ENCODE results near the gene APOBEC4. TPM values are rescaled to one million over a fixed set of nuclear protein-coding genes. Genes with fewer than 3 reads are reported as not detected.

APOBEC4 gene
- total and polyA plus RNA-seq, 9 of the 15 experiments (the other 6 are each of a cell fraction or from before 2014, with no cell fraction given) = not detected

- Histone ChIP-seq H3K9ac (ENCODE audit: insufficient read depth in 1 of 2, low read depth in 2 of 2, low read length in 2 of 2) (peak overlapping the region in 1 of 2 experiments; percentile 64; a peak in 1 of 4 replicates), H3K4me2 (ENCODE audit: insufficient read depth, low read length) (peak overlapping the region; percentile 90), H3K27me3 (ENCODE audit: control insufficient read depth in 2 of 2, insufficient read depth in 2 of 2, low read length in 2 of 2) (peaks cover 3 to 11% of the 10 kb centered on the region in 2 experiments; a peak in 2 of 5 replicates), H3K9me3 (replicated peaks; ENCODE audit: control insufficient read depth, insufficient read depth, low read depth, low read length) (no peaks in the 10 kb centered on the region), H3K4me3 (peak overlapping the region; percentile 77), H3K27ac (ENCODE audit: extremely low read depth, low read depth, low read length) (no peak overlapping the region), H2AFZ (ENCODE audit: low read depth, low read length) (peak overlapping the region; percentile 90), H3K9me1 (ENCODE audit: control insufficient read depth, insufficient read depth, low read length) (no peaks in the 10 kb centered on the region), H3K4me1 (replicated peaks in 1 of 2; ENCODE audit: control insufficient read depth in 2 of 2, insufficient read depth in 2 of 2, low read length in 2 of 2) (peaks cover 0 to 15% of the 10 kb centered on the region in 2 experiments; a peak in 4 of 5 replicates), H3K36me3 (ENCODE audit: control insufficient read depth, insufficient read depth, low read length) (peaks cover 9% of the 10 kb centered on the region; the same call in 1 of the 3 replicates), H3K79me2 (ENCODE audit: control insufficient read depth, insufficient read depth, low read length) (peaks cover 39% of the 10 kb centered on the region), H4K20me1 (replicated peaks; ENCODE audit: control insufficient read depth, insufficient read depth, low read length) (no peaks in the 10 kb centered on the region)
- ATAC-seq (no peak), FAIRE-seq (no peak), DNase-seq (ENCODE audit: extremely low read depth in 1 of 4, low spot score in 3 of 4) (peak in 1 of 4 experiments; percentile 20)
- intact Hi-C loops (cut with micrococcal nuclease) (loop anchor here (10.0 kb wide), 1 partner anchor 418 kb away; the partner anchor contains the start of gene TSEN15), in situ Hi-C loops (cut with MboI) (no loop called here)
- 3% methylated on average over 15 of the region's 15 CpGs for WGBS (ENCODE audit: insufficient coverage, low coverage, missing lambda C conversion rate)
- CTCF ChIA-PET (ENCODE audit: low intra/inter-chr PET ratio) = no interaction called here
- POLR2A ChIA-PET = interaction anchor here (1.1 to 1.5 kb wide), 2 partner anchors 9 to 12 kb away, joined by 3 to 5 read pairs; no protein-coding TSS in a partner anchor
- no TSS peak for BruUV-seq (replicated peaks)
- TF ChIP-seq ZNF507 (tag; conservative IDR thresholded peaks at IDR 0.05) (no peak), SP1 (CRISPR knock-in tag; IDR thresholded peaks at IDR 0.05) (no peak), KDM1A (IDR thresholded peaks at IDR 0.05) (peak; percentile 3 to 32; a peak in 3 of 4 replicates), MCM5 (IDR thresholded peaks at IDR 0.05; ENCODE audit: low read depth) (no peak), XRCC5 (IDR thresholded peaks at IDR 0.05; ENCODE audit: low read depth, low read length) (no peak), PPARD (CRISPR knock-in tag; IDR thresholded peaks at IDR 0.05) (no peak), THRAP3 (IDR thresholded peaks at IDR 0.05; ENCODE audit: borderline replicate concordance) (no peak), ZNF740 (CRISPR knock-in tag; IDR thresholded peaks at IDR 0.05) (no peak), ZNF740 (tag; IDR thresholded peaks at IDR 0.05) (no peak), RBM39 (optimal IDR thresholded peaks at IDR 0.05; ENCODE audit: low read depth, low read length) (no peak), ZNF551 (CRISPR knock-in tag; IDR thresholded peaks at IDR 0.05) (no peak)
- TF ChIP-seq, protein P1, sequence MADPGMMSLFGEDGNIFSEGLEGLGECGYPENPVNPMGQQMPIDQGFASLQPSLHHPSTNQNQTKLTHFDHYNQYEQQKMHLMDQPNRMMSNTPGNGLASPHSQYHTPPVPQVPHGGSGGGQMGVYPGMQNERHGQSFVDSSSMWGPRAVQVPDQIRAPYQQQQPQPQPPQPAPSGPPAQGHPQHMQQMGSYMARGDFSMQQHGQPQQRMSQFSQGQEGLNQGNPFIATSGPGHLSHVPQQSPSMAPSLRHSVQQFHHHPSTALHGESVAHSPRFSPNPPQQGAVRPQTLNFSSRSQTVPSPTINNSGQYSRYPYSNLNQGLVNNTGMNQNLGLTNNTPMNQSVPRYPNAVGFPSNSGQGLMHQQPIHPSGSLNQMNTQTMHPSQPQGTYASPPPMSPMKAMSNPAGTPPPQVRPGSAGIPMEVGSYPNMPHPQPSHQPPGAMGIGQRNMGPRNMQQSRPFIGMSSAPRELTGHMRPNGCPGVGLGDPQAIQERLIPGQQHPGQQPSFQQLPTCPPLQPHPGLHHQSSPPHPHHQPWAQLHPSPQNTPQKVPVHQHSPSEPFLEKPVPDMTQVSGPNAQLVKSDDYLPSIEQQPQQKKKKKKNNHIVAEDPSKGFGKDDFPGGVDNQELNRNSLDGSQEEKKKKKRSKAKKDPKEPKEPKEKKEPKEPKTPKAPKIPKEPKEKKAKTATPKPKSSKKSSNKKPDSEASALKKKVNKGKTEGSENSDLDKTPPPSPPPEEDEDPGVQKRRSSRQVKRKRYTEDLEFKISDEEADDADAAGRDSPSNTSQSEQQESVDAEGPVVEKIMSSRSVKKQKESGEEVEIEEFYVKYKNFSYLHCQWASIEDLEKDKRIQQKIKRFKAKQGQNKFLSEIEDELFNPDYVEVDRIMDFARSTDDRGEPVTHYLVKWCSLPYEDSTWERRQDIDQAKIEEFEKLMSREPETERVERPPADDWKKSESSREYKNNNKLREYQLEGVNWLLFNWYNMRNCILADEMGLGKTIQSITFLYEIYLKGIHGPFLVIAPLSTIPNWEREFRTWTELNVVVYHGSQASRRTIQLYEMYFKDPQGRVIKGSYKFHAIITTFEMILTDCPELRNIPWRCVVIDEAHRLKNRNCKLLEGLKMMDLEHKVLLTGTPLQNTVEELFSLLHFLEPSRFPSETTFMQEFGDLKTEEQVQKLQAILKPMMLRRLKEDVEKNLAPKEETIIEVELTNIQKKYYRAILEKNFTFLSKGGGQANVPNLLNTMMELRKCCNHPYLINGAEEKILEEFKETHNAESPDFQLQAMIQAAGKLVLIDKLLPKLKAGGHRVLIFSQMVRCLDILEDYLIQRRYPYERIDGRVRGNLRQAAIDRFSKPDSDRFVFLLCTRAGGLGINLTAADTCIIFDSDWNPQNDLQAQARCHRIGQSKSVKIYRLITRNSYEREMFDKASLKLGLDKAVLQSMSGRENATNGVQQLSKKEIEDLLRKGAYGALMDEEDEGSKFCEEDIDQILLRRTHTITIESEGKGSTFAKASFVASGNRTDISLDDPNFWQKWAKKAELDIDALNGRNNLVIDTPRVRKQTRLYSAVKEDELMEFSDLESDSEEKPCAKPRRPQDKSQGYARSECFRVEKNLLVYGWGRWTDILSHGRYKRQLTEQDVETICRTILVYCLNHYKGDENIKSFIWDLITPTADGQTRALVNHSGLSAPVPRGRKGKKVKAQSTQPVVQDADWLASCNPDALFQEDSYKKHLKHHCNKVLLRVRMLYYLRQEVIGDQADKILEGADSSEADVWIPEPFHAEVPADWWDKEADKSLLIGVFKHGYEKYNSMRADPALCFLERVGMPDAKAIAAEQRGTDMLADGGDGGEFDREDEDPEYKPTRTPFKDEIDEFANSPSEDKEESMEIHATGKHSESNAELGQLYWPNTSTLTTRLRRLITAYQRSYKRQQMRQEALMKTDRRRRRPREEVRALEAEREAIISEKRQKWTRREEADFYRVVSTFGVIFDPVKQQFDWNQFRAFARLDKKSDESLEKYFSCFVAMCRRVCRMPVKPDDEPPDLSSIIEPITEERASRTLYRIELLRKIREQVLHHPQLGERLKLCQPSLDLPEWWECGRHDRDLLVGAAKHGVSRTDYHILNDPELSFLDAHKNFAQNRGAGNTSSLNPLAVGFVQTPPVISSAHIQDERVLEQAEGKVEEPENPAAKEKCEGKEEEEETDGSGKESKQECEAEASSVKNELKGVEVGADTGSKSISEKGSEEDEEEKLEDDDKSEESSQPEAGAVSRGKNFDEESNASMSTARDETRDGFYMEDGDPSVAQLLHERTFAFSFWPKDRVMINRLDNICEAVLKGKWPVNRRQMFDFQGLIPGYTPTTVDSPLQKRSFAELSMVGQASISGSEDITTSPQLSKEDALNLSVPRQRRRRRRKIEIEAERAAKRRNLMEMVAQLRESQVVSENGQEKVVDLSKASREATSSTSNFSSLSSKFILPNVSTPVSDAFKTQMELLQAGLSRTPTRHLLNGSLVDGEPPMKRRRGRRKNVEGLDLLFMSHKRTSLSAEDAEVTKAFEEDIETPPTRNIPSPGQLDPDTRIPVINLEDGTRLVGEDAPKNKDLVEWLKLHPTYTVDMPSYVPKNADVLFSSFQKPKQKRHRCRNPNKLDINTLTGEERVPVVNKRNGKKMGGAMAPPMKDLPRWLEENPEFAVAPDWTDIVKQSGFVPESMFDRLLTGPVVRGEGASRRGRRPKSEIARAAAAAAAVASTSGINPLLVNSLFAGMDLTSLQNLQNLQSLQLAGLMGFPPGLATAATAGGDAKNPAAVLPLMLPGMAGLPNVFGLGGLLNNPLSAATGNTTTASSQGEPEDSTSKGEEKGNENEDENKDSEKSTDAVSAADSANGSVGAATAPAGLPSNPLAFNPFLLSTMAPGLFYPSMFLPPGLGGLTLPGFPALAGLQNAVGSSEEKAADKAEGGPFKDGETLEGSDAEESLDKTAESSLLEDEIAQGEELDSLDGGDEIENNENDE (IDR thresholded peaks at IDR 0.05; ENCODE audit: low read depth, low read length) = no peak
Measured at GRCh38 chr1:183636334-183636682, 16.8 kb downstream of the APOBEC4 start.
